GM21723 (cell line): ENCODE results near the gene ECT2.
"Not testable (repeated sequence)": the region's sequence is repeated elsewhere in the genome, so short reads cannot be mapped to it uniquely, and the experiment has no call there.

ENCODE experiments used
- ATAC-seq: cut with Tn5 transposase; IDR thresholded peaks from one replicate; pipeline ENCODE4 v1.9.1; 2021; ENCODE audit warnings: mild to moderate bottlenecking, moderate library complexity; ENCODE audit not compliant: unreplicated experiment

Gene ECT2

DNA sequence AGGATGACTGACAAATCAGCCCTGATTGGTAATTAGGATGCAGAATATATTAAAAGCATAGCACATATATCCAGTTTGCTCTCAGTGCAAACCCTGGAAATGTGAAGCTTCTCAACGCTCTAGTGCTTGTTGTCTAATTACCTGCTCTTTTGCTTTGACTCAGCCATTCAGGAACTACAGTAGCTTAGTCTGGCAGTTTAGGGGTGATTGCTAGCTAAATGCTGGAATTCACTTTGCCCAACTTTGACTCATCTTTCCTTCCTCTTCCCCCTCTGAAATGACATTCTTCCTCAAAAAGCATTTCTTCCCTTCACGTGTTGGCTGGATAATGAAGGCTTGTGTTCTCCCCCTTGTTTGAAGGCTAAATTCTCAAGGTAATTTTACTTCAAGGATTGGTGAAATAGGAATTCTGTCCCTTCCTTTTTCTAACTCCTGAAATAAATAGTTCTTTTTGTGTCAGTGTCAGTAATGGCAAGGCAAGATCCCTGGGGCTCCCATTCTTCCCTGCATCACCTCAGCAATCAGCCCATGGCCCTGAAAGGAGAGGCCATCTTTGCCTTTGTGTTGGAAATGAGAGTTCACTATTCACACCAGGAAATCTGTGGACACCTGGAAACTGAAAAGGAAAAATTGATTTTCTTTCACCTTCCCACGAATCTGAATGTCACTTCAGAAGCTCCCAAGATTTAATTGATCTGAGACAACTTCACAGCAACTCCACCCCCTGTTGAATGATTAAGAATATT is 103.6 kb downstream of the ECT2 start:
- ATAC-seq: no peak

DNA sequence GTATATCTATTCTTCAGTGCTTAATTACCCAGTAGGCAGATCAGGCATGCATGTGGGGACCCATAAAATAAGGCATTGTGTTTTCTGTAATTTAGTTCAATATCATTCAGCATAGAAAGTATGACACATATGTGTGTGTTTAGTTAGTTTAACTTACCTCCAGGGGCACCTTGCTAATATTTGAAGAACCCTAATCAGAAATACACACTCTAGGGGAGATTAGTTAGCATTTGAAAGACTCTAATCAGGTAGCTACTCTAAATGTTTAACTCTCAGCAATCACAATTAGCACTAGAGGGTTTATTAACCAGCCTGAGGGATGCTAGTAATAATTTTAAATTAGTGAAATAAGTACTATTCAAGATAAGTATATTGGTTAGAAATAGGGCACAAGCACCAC is 104.5 kb downstream of the ECT2 start:
- no peak for ATAC-seq

DNA sequence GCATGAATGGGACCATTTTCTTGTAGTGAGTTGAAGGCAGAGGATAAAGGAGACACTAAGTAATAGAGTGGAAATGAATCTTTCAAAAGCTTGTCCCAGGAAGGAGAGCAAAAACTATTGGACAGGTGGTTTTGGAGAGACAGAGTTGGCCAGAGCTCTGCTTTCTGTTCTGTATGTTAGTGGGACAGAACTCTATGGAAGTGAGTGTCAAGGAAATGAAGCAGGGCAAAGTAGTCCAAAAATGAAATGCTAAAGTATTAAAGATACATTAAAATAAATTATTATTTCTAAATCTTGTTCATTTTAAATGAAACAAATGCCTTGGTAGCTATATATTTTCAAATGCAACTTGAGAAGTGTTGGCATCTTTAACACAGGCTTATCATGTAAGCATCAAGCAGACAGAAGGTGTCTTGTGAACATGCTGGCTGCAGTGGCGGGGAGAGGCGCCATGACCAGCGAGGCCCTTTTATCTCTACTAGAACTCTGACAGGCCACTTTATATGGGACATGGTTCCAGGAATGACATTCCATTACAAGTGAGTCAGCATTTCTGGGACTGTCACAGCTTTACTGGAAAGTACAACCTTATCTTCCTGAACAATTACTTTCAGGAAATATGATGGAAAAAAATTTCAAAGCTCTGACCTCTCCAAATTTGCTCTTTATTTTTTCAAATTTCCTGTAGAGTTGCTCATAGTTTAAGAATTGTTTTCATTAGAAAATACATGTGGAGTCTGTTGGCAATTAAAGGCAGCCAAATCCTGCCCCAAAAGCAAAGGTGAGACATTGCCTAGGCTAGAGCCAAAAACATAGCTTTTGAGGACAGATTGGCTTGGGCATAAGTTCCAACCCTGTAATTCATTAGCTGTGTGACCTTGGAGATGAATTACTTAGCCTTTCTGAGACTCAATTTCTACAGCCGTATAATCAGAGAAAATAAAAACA is 106.5 kb downstream of the ECT2 start:
- ATAC-seq: no peak

DNA sequence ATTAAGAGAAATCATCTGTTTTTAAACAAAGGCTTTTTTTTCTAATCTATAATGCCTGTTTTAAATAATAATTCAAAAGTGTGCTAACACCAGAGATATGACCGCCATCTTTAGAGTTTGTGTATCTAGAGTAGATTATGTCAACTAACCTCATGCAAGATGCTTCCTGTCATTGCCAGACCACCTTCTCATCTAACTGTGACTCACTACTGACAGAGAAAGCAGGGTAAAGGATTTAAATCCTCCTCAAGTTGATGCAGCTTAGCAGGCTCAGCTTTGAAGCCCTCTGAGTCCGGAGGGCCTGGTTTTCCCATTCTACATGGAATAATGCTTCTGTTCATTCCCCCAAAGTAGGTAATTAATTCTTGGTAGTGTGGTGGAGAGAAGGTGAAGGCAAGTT is 108.5 kb downstream of the ECT2 start:
- ATAC-seq: no peak

DNA sequence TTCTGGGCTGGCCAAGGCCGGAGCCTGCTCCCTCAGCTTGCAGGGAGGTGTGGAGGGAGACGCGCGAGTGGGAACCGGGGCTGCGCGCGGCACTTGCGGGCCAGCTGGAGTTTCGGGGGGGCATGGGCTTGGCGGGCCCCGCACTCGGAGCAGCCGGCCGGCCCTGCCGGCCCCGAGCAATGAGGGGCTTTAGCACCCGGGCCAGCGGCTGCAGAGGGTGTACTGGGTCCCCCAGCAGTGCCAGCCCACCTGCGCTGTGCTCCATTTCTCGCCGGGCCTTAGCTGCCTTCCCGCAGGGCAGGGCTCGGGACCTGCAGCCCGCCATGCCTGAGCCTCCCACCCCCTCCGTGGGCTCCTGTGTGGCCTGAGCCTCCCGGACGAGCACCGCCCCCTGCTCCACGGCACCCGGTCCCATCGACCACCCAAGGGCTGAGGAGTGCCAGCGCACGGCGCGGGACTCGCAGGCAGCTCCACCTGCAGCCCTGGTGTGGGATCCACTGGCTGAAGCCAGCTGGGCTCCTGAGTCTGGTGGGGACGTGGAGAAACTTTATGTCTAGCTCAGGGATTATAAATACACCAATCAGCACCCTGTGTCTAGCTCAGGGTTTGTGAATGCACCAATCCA is 116.3 kb downstream of the ECT2 start:
- not testable (repeated sequence) for ATAC-seq

DNA sequence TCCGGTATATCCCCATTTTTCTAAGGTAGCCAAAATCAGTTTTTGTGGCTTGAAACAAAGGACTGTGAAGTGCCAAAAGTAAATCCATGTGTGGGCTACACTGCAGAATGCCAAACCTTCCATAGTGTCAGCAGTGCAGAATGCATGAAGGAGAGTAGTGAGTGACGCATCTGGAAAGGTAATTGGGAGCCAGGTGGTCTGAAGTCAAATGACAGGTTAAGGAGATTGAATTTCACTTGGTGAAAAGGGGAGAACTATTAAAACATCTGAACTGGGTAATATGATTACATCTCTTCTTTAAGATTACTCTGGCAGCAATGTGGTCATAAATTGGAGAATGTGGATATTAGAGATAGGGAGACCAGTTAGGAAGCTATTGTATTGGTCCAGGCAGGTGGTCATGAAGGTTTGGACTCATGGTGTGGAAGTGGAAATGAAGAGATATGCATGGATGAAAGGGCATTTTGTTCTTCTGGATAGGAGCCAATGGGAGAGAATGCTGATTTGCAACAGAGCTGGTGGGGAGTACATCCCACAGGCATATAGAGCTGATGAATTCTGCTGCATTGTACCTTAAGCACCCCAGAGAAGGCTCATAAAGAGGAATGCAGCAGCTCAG is 118.2 kb downstream of the ECT2 start:
- ATAC-seq: no peak

DNA sequence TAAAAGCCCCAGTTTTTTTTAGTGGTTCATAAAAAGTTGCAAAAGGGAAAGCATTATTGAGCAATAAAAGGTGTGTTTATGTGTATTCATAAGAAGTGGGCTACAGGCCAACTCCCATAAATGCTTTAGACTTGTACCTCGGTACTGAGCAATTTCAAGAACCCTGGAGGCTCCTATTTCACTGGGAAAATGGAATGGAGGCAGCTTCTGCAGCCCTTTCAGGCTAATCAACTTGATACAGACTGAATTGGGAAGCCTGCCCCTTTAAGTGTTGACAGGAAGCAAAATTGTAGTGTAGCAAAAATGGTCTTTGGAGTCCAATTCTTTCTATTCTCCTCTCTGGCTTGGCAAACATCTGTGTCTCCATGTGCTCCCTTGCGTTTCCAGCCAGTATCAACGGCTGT is 118.8 kb downstream of the ECT2 start:
- ATAC-seq: no peak

DNA sequence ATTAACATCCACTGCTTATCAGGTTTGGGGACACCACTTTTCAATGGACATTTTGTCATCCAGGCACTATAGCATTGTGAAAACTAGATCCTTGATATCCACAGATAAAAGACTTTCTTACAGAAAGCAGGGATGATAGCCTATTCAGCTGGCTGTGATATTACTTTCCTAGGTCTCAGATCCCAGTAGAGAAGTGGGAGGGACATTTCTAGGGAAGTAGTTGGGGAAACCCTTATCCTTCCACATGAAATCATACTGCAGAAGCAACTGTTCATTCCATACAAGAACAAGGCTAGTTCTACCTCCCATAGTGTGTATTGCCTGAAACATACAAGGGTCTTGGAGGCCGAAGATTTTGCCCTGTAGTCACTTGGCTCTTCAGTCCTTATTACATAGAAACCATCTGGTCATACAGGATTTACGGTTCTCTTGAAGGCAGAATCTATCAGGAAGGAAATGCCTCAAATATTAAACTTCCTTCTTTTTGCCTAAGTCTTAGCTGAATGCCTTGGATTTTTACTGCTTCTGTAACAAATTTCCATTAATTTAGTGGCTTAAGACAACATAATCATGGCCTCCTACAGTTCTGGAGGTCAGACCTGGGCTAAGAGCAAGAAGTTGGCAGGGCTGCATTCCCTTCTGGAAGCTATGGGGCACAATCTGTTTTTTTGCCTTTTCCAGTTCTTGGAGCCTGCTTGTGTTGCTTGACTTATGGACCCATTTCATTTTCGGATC is 119.4 kb downstream of the ECT2 start:
- no peak for ATAC-seq
